ENCODE data around the gene CCNE1.

The CCNE1 gene

GRCh38 chr19:29834991-29835846 lies 23.4 kb downstream of the CCNE1 start:
- DNase-seq (ENCODE audit: low read depth): no peak
- H3K4me3 ChIP-seq (ENCODE audit: control insufficient read depth, low read depth, low read length): no peak overlapping the region
- no peak for TF ChIP-seq CTCF (conservative IDR thresholded peaks at IDR 0.05; ENCODE audit: control insufficient read depth, insufficient read depth, low read depth, low read length)

- H3K4me3 ChIP-seq (ENCODE audit: control insufficient read depth, low read depth, low read length): no peak overlapping the region
- DNase-seq (ENCODE audit: low read depth): no peak
Observed at GRCh38 chr19:29836409-29836825, 24.6 kb downstream of the CCNE1 start.

GRCh38 chr19:29837448-29837981 lies 25.7 kb downstream of the CCNE1 start:
- DNase-seq (ENCODE audit: low read depth): no peak
- no peak for TF ChIP-seq CTCF (conservative IDR thresholded peaks at IDR 0.05; ENCODE audit: control insufficient read depth, insufficient read depth, low read depth, low read length)
- no peak overlapping the region for H3K4me3 ChIP-seq (ENCODE audit: control insufficient read depth, low read depth, low read length)

More at GRCh38 chr19:29836409-29836825, 24.6 kb downstream of the CCNE1 start:
- no peak for TF ChIP-seq CTCF (conservative IDR thresholded peaks at IDR 0.05; ENCODE audit: control insufficient read depth, insufficient read depth, low read depth, low read length)

GRCh38 chr19:29837996-29838395 lies 26.2 kb downstream of the CCNE1 start:
- no peak for TF ChIP-seq CTCF (conservative IDR thresholded peaks at IDR 0.05; ENCODE audit: control insufficient read depth, insufficient read depth, low read depth, low read length)
- no peak overlapping the region for H3K4me3 ChIP-seq (ENCODE audit: control insufficient read depth, low read depth, low read length)
- no peak for DNase-seq (ENCODE audit: low read depth)

GRCh38 chr19:29840066-29840950 lies 28.5 kb downstream of the CCNE1 start:
- TF ChIP-seq CTCF (conservative IDR thresholded peaks at IDR 0.05; ENCODE audit: control insufficient read depth, insufficient read depth, low read depth, low read length): no peak
- DNase-seq (ENCODE audit: low read depth): no peak
- no peak overlapping the region for H3K4me3 ChIP-seq (ENCODE audit: control insufficient read depth, low read depth, low read length)

- DNase-seq (ENCODE audit: low read depth): no peak
- TF ChIP-seq CTCF (conservative IDR thresholded peaks at IDR 0.05; ENCODE audit: control insufficient read depth, insufficient read depth, low read depth, low read length): no peak
- no peak overlapping the region for H3K4me3 ChIP-seq (ENCODE audit: control insufficient read depth, low read depth, low read length)
Observed at GRCh38 chr19:29841209-29841558, 29.4 kb downstream of the CCNE1 start.
